Thyroid gland (tissue), 4 donors: ENCODE data around the gene SLC15A1.

ENCODE experiments used
- CTCF ChIP-seq, 6 experiments: fragments of 200-600 bp in 3 of 6; fragments of 450-650 bp in 3 of 6; sonication (generic) in 3 of 6; IDR thresholded peaks; one replicate each; pipeline ENCODE4 v1.5.1; 2016 to 2019; ENCODE audit warnings: antibody characterized with exemption in 6 of 6, mild to moderate bottlenecking in 2 of 6, inconsistent platforms in 1 of 6, moderate library complexity in 1 of 6
- POLR2A ChIP-seq, 2 donors: fragments of 450-650 bp; IDR thresholded peaks; one replicate each; pipeline ENCODE4 v1.6.1; 2017; ENCODE audit warnings: antibody characterized with exemption in 2 of 2, mild to moderate bottlenecking in 2 of 2, moderate library complexity in 1 of 2

GRCh38 chr13:98752467-98753290 lies at the start of gene SLC15A1:
- no peak for TF ChIP-seq POLR2A (IDR thresholded peaks at IDR 0.05)
- no peak for TF ChIP-seq CTCF (IDR thresholded peaks at IDR 0.05)
